Cortex of kidney (tissue), 1 donor: ENCODE measurements around the gene KDM5B.
"Not testable (repeated sequence)": the region's sequence is repeated elsewhere in the genome, so short reads cannot be mapped to it uniquely, and the experiment has no call there.

Source experiments
- DNase-seq: peaks from one replicate; lab custom pipeline; 2025; lab: John Stamatoyannopoulos, UW

The KDM5B gene

DNA sequence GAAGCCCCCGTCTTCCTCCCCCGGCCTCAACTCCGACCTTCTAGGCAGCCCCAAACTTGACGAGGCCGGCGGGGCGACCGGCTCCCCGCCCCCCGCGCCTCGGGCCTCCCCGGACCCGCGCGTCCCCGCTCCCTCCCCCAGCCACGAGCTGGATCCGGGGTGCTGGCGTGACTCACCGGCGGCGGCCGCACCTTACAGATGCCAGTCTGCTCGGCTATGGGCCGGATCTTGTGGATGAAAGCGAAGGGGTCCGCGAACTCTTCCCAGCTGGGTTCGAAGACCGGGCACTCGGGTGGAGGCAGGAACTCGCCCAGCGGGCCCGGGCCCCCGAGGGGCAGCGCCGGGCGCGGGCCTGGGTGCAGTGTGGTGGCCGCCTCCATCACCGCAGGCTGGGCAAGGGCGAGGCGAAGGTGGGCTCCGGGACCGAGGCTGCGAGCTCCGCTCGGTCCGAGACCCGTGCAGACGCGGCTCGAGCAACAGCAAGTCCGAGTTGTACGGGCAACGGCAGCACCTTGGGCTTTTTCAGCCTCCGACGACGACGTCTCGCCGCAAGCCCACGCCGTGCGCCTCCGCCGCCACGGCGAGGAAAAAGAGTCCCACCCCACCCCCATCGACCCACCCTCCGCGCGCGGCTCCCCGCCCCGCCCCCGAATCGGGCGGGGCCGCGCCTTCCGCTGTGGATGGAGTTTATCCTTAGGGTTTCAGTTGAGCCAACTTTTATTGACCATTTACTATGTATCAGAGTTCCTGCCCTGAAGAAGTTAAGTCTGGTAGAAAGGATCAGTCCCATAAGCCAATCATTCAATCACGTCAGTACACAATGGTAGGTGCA lies at the start of gene KDM5B:
TSS of gene KDM5B (minus strand) at position 496 of the 832 bp plus-strand sequence. CDS start at position 380, 116 bp downstream.
- no peak for DNase-seq

DNA sequence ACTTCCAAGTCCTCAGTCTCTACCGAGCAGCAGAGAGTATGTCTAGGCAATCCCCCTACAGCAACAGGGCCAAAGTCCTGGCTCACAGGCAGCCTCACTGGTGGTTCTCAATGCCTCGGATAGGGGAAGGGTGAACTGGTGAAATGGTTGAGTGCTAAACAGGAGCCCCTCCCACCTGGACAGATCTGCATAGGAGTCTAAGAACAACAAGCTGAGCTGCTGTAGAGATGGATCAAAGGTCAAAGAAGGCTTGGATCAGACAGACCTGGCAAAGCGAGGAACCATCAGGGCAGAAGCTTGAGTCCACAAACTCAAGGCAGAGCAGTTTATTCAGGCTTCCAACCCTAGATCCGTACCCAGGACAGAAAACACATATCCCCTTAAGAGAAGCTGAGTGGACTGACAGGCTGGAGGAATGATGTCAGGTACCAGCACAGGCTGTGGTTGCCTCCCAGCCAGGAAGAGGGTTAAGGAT lies 49.0 kb upstream of the KDM5B start:
- no peak for DNase-seq

DNA sequence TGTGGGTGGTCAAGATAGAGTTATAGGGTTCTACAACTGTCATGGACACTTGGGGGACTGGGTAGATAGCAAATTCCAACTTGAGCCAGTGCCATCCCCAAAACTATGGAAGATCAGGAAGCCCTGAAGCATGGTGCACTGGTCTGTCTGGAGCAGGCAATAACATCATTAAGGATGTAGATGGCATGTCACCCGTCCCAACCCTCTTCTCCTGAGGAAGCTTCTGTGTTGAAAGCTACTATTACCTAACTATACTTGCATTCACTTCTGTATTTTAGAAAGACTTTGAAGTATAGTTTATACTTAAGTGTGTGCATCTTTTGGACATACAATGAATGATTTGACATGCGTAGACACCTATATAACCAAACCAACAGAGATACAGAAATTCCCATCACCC lies 47.8 kb upstream of the KDM5B start:
- no peak for DNase-seq

DNA sequence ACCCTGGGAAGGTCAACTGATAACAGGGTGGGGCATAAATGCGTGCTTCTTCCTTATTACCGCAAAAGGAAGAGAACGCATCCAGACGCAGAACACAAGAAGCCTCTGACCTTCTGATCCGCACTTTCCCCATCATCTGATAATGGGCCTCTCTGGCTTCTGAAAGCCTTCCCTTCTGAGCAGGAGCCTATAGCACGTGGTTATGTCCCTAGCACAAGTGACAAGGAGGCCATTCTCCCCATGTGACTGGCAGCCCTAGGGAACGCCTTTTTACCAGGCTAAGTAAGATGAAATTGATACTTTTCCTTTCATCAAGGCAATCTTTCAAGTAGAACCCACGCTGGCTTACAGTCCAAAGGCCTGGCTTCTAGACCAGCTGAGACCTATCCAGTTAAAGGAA lies 46.6 kb upstream of the KDM5B start:
- DNase-seq: no peak

DNA sequence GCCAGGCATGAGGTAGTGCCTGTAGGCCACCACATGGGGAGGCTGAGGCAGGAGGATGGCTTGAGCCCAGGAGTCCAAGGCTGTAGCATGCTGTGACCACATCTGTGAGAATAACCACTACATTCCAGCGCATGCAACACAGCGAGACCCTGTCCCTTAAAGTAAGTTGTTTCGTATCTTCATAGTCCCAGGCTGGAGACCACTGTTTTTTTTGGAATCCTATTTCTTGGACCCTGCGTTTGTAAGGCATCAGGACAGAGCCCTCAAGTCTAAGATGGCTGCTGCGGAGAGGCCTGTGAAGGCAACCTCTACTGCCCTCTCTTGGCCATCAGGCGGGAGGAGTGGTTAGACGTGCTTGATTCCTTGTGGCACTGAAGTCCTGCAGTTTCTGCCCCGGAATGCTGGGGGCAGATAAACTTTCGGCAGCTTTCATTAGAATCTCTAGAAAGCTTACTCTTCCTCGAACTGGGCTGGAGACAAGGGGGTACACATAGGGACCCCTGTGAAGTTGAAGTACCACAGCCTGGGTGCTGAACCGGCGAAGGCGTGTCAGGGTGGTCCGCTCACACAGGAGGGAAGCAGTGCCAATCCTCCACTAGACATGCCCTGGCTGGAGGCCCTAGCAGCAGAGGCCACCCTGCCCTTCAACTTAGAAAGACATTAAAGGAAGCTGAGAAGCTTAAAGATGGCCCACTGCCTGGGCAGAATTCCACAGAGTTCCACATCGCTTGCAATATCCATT lies 44.1 kb upstream of the KDM5B start:
- DNase-seq: no peak

DNA sequence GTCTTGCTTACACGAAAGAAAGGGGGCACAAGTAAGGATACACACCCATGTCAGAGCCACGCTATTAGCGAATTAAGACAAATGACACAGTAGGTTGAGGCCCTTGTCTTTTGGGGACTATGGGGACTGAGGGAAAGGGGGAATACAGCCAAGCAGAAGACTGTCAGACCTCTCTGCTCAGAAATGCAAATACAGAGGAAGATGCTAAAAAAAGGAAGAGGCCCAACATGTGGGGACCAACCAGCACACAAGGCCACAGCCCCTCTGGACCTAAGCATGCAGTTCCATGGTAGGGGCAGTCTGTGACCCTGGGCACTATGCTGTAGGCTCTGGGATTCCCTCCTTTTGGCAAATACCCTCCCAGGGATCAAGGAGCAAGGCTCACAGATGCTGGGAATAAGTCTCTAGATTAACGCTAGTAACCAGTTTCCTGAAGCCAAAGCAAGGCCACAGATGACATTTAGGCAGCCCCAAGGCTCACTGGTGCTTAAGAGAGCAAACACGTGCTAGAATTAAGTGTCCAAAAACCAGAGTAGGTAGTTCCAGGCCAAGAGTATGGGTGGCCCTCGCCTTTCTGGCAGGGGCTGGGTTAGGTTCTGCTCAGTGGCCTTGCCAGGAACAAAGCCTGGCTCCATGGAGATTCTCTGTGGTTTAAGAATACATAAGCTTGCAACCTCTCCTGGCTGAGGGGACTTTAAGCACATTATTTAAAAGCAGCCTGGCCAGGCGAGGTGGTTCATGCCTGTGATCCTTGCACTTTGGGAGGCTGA lies 42.6 kb upstream of the KDM5B start:
- DNase-seq: no peak

DNA sequence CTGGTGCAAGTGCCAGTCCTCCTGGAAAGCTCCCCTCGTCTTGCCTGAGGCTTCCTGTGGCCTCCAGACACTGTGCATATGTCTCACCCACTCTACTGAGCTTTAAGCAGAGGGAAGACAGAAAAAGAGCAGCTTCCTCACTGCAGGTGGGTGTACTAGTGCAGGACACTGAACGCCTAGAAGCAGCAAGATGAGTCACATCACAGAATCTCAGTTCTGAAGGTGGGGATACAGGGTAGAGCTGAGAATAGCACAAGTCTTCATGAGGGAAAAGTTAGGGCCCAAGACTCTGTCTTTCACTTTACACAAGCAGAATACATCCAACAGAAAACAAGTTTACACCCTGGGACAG lies 39.9 kb upstream of the KDM5B start:
- no peak for DNase-seq

DNA sequence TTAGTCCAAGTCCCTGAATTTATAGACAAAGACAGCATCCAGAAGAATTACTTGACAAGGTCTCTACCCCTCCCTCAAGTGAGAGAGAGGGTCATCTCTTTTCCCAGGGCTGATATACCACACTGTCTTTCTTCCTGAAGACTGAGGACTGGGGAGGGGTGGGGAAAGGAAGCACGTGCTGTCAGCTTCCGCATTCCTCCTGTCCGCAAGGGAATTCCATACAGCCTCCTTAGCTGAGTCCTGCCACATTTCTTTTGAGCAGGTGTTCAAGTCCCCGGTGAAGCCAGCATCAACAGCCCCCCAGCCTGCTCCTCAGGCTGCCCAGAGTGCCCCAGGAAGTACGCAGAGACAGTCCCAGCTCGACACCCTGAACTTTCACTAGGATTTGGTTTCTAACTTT lies 36.7 kb upstream of the KDM5B start:
- DNase-seq: no peak

DNA sequence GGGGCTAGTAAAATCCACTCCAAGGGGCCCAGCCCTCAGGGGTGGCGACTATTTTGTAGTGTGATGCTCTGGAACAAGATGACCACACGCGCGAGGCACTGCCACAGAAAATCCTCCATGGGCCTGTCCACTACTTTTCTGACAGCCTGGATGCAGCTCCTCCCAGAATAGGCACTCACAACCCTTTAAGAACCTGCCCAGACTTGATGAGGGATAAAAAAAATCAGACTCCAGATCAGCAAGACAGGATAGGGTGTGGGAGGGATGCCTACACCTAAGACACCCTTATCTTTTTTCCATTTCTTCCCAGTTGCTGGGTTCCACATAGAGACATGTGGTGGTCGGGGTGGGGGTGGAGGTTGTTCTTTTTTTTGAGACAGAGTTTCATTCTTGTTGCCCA lies 36.0 kb upstream of the KDM5B start:
- no peak for DNase-seq

DNA sequence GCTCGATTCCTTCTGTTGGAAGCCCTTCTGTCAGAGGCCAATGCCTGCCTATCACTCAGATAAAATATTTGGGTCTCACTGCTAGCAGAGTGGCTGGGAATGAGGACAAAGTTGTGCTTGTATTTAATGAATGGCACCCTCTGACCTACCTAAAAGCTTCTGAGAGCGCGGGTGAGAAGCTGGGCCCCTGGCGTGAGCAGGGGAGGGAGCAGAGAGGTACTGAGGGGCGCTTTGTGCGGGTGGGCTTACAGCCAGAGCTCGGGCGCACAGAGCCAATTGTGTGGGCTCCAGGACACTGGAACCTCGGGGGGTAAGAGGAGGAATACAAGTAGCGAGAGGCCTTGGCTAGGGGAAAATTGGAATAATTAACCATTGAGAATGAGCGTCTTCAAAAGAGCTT lies 34.9 kb upstream of the KDM5B start:
- DNase-seq: no peak

DNA sequence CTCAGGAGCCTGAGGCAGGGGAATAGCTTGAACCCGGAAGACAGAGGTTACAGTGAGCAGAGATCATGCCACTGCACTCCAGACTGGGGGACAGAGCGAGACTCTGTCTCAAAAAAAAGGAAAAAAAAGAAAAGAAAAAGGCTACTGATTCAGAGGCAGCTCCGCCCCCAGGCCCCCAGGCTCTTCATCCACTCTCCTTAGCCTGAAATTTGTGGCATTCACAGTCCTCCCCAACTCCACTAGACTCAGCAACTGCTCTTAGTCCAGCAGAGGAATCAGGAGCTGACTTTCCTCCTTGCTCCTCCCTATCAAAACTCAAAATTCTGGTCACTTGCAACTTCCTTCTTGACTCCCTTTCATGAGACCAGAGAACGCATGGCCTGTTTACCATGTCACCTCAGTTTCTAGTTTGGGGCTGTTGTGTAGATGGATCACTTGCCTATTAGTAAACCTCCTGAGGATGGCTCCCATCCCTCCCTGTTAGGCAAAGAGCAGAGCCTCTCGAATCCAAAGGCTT lies 29.6 kb upstream of the KDM5B start:
- no peak for DNase-seq

DNA sequence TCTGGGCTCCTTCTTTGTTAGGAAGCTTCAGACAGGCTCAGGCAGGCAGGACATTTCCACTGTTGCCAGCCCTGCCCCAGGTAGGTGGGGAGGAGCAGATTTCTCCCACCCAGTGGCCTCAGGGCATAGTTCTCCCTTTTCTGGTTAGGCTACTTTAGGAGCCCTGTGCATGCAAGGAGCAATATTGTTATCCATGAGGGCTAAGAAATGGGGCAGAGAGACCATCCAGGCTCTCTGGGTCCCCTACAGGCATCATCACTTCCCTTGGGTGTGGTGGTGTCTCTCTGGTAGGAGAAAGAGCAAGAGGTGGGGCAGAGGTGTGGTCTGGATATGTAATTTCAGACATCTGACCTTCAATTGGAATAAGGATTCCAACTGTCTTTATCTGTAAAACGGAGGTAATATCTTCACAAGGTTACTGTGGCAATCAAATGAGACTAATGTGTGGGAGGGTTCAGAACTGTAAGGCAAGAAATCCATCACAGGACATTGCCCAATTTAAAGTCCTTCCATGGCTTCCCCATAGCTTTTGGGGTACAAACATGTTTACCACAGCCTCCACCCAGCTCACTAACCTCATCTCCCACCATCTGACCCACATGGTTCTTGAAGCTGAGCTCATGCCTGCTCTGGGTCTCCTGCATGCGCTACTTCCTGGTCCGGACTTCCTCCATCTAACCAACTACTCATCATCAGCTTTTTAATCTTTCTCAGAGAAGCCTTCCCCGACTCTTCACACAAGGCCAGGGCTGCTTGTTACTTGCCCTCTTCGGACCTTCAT lies 28.6 kb upstream of the KDM5B start:
- no peak for DNase-seq

DNA sequence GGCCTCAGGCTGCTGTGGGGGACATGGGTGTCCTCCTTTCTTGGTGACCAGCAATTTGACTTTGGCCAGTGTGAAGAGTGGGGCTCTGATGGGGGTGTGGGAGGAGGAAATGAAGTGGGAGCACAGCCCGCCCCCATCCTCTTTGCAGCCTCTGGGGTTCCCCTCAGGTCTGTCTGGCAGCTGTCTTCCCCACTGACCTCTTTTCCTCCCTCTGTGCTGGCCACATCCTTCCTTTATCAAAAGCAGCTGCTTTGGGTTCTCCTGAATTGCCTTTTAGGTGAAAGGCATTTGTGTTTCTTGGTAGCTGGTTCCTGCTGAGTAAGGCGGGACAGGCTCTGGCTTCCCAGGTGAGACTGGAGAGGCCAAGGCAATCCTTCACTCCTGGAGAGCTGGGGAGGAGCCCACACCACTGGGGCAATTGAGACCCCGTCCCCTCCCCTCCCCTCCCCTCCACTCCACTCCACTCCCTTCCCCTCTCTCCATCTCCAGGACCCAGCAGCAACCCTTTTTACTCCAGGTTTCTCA lies 27.4 kb upstream of the KDM5B start:
- no peak for DNase-seq

DNA sequence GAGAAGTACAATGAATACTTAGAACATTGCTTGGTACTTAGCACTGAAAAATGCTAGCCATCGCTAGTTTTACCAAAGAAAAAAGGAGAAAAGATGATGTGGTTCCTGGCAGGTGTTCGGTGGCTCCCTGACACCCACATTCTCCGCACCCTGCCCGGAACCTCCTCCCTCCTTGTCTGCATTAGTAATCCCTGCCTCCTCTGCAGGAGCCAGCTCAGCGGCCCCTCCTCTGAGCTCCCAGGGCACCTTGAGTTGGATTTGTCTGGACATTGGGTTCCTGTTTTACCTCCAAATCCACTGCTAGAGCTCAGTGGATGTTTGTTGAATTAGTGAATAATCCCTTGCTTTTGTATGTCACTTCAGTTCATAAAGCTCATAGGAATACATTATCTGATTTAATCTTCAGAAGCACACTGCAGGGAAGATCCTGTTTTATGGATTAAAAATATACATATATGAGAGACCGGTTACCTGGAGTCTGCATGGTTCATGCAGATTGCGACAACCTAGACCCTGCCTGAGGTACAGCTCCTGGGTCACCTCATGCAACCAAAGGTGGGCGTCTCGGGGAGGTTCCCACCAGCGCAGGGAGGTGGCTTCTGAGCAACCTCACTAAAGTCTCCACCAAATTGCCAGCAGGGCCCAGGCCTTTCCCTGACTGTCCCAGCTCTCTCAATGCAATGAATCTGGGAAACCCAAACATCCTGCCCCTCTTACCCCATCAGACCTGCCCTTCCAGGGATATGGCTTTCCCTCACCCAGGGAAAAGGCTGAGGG lies 26.7 kb upstream of the KDM5B start:
- DNase-seq: no peak

DNA sequence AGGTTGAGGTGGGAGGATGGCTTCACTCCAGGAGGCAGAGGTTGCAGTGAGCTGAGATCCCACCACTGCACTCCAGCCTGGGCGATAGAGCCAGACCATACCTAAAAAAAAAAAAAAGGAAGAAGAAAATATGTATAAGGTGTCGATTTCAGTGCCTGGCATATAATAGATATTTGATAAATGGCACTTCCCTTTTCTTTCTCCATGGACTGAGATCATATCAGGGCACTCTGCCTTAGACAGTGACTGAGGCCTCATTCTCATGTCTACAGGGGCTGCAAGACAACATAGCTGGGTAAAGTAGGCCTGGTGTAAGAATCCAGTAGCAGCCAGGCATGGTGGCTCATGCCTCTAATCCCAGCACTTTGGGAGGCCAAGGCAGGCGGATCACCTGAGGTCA lies 23.7 kb upstream of the KDM5B start:
- DNase-seq: no peak

DNA sequence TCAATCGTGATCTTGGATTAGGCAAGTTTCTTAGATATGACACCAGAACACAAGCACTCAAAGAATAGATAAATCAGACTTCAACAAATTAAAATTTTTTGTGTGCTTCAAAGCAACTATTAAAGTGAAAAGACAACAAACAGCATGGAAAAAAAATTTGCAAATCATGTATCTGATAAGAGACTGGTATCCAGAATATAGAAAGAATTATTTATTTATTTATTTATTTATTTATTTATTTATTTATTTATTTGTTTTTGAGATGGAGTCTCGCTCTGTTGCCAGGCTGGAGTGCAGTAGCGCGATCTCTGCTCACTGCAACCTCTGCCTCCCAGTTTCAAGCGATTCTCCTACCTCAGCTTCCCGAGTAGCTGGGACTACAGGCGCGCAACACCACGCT lies 21.0 kb upstream of the KDM5B start:
- not testable (repeated sequence) for DNase-seq

DNA sequence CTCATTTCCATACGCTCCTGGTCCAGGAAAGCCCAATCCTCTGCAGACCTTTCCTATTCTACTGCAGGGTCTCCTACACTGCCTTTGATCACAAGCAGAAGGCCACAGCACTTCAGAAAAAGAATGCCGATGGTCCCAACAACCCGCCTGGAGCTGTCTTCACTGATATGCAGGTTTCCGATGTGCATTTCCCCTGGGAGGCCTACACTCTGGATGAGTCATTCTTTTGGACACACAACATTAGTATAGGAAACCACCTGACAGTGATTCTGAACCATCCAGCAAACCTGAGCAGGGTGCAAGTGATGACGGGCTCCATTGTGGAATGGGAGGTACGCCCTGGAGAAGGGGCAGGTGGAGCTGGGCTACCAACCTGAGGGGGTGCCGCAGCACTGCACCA lies 17.5 kb upstream of the KDM5B start:
- DNase-seq: no peak

DNA sequence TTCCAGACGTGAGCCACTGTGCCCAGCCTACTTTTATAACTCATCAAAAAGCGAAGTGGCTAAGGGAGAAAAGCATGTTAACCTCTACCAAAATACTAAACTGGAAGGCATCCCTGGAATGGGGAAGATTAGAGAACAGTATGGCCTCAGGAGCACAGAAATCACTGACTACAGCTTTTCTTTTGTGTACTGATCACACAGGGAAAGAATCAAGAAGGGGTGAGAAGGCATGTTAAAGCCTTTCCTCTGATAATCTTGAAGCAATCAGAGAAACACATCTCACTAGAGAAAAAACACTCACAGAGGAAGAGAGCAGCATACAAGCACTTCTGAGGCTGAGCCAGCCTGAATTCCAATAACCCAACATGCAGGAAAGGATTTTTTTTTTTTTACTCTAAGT lies 13.2 kb upstream of the KDM5B start:
- DNase-seq: no peak

DNA sequence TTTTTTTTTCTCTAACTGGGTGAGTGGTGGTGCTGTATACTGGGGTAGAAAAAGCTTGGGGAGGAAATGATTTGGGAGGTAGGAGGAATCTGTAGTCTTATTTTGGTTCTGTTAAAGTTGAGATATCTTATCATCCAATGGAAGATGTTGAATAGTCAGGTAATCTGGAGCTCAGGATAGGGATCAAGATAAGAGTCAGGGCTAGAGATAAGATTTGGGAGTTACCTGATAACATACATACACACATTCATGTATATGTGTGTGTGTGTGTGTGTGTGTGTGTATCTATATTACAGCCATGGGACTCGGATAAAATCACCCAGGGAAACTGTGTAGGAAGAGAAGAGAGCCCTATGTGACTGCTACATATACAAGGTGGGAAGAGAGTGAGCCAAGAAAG lies 10.6 kb upstream of the KDM5B start:
- no peak for DNase-seq

DNA sequence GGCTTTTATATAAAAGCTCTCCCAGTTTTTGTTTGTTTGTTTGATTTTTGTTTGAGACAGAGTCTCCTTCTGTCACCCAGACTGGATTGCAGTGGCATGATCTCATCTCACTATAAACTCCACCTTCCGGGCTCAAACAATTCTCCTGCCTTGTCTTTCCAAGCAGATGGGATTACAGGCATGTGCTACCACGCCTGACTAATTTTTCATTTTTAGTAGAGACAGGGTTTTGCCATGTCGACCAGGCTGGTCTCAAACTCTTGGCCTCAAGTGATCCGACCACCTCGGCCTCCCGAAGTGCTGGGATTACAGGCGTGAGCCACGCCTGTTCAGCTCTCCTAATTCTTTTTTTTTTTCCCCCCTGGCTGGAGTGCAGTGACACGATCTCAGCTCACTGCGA lies 6.9 kb upstream of the KDM5B start:
- DNase-seq: no peak
